GM18909 (cell line): Measurements from ENCODE around the gene HCK.

Source experiments
- ATAC-seq: cut with Tn5 transposase; IDR thresholded peaks from one replicate; pipeline ENCODE4 v1.9.1; 2021; ENCODE audit warnings: mild to moderate bottlenecking; ENCODE audit not compliant: unreplicated experiment, poor library complexity

HCK gene

DNA sequence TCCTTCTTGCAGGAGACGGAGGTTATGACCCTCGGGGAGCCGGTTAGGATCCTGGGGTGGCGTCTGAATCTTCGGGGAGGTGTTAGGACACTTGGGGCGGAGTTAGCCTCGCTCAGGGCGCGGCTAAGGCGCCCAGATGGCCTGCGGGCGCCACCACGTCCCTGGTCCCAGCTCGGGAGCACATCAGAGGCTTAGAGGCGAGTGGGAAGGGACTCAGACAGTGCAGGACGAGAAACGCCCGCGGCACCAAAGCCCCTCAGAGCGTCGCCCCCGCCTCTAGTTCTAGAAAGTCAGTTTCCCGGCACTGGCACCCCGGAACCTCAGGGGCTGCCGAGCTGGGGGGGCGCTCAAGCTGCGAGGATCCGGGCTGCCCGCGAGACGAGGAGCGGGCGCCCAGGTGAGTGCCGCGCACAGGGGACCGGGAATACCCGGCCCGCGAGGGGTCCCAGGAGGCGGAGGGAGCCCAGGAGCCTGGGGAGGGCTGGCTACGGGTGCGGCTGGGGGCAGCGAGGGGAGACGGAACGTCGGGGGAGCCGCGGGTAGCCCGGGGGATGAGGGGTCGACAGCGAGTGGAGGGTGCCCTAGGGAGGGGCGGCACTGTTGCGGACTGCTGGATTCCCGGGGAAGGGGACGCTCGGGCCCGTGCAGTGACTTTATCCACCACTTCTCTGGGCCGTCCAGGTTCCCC is at the start of gene HCK:
HCK (plus strand) TSS at position 153 of the 688 bp plus-strand sequence.
- no peak for ATAC-seq

DNA sequence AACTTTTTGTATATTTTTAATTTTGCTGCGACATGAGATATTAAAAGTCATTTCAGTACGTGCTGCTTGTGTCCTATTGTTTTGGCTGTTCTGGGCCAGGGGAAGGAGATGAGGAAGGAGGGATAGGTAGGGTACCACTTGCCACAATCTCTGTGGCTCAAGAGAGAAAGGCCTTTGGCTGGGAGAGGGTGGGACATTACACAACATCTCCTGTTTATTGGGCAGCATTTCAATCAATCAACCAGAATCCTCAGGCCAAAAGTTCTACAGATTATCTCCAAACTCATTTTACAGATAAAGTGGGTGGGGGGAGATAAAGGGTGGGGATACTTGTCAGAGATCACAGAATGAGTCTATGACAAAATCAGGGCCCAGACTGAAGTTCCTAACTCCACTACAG is 48.7 kb upstream of the HCK start:
- ATAC-seq: no peak

DNA sequence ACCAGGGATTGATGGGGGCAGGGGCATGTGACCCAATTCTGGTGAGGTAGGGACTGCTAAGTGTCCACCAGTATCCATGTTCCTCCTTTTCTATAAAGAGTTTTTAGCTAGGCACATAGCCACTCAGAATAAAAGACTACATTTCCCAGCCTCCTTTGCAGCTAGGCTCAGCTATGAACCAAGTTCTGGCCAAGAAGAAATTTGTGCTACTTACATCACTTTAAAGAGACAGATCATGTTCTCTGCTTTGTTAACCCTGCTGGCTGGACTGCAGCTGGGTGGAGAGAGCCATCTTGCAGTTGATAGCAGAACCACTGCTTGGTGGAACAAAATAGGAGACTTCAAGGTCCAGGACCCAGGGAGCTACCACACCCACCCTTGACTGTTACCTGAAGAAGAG is 47.1 kb upstream of the HCK start:
- ATAC-seq: no peak

DNA sequence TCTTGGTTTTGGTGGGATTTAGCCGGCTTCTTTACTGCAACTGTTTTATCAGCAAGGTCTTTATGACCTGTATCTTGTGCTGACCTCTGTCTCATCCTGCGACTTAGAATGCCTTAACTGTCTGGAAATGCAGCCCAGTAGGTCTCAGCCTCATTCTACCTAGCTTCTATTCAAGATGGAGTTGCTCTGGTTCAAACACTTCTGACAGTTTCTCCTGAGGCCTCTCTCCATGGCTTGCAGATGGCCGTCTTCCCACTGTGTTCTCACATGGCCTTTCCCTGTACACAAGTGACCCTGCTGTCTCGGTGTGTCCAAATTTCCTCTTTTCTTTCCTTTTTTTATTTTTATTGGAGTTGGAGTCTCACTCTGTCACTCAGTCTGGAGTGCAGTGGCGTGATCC is 46.0 kb upstream of the HCK start:
- no peak for ATAC-seq

DNA sequence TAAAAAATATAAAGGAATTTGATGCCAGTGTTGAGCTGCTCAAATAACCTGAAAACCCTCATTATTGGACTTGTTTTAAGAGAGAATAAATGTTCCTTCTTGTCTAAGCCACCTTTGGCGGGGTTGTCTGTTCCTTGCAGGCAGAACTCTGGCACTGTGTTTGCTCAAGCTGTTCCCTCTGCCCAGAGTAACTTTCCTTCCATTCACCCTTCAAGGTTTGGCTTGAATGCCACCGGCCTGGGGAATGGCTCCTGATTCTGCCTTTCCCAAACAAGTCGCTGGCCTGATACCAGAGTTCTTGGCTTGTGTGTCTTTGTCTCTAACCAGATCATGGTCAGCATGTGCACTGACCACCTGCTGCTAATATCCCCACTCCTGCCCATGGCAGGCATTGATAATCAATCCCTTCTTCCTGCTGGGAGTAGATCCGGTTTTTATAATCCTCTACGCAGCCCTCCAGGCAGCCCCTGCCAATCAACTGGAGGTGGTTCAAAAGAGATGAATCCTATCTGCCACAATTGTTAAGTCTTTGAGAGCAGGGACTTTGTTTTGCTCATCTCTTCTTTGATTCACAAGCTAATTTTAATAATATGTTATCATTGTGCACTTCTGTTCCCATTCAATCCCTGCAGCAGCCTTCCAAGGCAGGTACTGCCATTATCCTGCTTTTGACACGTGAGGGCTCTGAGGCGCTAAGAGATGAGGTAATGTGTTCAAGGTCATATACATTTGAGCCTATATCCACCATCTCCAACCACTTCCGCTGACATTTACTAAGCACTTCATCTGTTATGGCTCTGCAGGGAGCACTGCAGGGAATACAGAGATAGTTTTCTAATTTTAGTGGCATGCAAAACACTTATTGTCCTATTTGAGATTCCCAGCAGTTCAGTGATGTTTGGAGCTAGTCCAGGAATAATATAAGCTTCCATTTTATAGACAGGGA is 44.9 kb upstream of the HCK start:
- ATAC-seq: no peak

DNA sequence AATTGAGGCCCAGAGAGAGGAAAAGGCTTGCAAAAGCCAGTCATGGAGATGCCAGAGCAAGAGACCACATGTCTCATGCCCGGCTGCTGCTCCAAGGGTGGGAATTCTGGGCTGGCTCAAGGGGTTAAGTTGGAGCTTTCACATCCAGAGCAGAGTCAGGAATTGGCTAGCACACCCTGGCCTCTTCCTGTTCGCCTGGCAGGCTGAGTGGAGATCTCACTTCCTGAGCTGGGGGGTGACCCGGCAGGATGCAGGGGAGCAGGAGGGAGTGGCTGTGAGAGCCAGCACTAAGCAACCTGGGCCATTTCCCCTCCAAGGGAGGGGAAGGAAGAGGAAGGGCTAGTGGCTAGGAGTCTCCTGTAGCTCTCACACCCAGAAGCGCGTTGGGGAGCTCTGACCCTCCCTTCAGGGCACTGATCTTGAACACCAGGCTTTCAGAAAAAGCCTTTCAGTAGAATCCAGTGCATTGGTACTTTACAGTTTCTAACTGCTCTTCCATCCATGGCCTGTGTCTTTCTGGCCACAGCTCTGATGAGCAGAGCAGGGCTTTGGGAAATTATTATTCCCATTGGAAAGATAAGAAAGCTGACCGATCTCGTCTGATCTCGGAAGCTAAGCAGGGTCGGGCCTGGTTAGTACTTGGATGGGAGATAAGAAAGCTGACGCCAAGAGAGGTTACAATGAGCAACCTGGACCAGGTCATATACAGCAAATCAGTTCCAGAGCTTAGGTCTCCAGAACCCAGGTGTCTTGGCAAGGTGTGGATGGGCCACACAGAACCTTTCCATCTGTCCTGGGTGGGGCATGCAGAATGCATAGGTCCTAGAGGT is 44.0 kb upstream of the HCK start:
- no peak for ATAC-seq

DNA sequence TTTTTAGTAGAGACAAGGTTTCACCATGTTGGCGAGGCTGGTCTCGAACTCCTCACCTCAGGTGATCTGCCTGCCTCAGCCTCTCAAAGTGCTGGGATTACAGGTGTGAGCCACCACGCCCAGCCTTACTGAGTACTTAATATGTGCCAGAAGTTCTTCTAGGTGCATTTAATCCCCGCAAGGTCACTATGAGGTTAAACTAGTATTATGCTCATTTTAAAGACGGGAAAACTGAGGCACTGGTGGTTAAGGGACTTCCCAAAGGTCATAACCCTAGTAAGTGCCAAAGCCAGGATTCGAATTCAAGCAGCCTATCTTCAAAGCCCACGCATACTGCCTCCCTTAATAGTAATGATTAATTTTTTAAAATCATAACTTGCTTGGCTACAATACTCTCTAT is 42.5 kb upstream of the HCK start:
- no peak for ATAC-seq

DNA sequence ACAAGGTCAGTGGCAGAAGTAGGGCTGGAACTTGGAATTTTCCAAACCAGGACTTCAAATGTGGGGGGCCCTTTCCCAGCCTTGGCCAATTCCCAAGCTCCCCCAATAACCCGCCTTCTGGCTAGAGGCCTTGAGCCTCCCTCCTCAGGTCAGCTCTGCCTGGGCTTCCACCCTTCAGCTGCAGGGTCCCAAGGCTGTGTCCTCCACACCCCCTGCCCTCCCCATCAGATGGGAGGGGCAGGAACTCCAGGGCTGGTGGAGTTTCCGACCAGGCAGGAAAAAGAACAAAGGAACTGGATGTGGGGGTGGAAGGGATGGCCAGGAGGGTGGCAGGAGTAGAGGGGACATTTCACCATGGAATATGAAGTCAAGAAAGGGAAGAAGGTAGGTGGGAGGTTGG is 41.9 kb upstream of the HCK start, which contains the start of gene CCM2L:
CCM2L (plus strand) TSS at position 338 of the 400 bp plus-strand sequence; CDS start at position 355, 17 bp downstream.
- no peak for ATAC-seq

DNA sequence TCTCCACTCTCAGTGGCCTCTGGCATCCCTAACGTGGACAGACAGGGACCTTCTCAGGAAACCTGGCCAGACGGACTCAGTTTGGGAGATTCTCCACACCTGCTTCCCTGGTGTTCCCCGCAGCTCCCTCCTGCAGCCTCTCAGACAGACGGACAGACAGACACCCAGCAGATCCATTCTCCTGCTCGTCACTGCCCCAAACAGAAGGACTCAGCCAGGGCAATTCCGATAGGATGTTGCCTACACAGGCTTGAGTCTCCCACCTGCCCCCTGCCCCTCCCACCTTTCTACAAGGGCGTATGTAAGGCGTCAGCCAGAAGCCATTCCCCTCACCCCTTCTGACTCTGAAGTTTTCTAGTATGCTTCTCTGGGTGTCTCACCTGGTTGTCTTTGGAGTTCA is 41.4 kb upstream of the HCK start:
- no peak for ATAC-seq

DNA sequence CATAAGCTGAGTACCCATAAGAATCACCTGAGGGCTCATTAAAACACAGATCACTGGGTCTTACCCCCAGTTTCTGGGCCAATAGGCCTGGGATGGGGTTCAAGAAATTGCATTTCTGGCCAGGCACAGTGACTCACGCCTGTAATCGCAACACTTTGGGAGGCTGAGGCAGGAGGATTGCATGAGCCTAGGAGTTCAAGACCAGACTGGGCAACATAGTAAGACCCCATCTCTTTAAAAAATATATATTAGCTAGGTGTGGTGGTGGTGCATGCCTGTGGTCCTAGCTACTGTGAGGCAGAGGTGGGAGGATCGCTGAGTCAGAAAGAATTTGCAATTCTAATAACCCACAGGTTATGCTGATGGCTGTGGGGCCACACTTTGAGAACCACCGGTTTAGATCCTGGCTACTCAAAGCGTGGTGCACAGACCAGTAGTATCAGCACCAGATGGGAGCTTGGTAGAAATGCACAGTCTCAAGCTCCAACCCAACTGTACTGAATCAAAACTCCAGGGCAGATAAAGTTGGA is 39.8 kb upstream of the HCK start:
- ATAC-seq: no peak

DNA sequence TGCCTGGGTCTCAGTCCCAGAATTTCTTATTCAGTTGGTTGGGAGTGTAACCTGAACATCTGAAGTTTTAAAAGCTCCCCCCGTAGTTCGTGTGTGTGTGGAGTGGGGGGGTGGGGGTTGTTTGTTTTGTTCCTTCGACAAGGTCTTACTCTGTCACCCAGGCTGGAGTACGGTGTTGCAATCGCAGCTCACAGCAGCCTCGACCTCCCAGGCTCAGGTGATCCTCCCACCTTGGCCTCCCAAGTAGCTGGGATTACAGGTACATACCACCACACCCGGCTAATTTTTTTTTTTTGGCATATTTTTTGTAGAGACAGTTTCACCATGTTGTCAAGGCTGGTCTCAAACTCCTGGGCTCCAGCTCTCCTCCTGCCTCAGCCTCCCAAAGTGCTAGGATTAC is 38.7 kb upstream of the HCK start:
- ATAC-seq: no peak

DNA sequence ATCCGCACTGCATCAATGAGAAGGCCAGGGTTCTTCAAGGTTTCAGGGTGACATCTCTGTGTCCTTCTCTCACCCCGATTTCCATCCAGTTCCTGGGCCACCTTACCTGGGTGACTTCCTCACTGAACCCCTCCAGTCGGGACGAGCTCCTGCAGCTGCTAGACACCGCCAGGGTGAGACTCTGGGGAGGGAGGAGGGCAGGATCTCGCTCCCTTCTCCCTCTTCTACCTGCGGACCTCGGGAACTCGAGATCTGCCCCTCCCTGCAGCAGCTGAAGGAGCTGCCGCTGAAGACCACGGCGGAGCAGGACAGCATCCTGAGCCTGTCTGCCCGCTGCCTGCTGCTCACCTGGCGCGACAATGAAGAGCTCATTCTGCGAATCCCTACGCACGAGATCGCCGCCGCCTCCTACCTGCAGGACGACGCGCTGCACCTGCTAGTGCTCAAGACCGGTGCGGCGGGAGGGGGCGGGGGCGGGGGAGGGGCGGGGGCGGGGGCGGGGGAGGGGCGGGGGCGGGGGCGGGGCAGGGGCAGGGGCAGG is 34.3 kb upstream of the HCK start:
- no peak for ATAC-seq

DNA sequence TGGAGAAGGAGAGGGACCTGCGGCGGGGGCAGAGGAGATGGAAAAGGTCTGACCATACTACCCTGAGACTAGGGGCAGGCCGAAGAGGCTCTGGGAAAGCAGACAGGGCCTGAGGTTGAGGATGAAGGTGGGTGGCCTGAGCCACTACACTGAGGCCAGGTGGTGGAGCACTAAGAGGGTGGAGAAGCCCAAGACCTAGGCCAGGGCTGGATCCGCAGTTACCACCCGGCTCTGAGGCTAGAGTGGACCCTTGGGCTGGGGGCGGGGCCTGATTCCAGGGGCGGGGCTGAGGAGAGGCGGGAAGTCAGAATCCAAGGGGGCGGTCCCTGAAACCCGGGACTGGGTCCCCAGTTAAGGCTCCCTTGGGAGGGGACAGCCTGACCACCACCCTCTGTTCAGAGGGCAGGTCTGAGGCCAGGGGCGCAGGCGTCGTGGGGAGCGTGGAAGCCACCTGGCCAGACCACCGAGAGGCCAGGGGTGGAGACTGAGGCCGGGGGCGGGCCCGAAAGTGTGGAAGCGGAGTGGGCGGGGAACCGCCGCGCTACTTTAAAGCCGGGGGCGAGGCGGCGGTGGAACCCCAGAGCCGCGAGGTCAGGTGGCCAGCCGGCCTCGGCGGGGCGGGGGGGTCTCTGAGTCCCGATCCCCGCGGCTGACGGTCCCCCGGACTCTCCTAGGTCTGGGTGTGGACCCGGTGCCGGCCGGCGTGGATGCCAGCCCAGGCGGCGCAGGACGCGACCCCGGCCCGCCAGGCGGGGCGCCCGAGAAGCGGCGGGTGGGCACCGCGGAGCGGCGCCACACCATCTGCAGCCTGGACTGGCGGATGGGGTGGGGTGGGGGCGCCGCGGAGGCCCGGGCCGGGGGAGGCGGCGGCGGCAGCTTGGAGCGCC is 33.5 kb upstream of the HCK start:
- ATAC-seq: no peak

DNA sequence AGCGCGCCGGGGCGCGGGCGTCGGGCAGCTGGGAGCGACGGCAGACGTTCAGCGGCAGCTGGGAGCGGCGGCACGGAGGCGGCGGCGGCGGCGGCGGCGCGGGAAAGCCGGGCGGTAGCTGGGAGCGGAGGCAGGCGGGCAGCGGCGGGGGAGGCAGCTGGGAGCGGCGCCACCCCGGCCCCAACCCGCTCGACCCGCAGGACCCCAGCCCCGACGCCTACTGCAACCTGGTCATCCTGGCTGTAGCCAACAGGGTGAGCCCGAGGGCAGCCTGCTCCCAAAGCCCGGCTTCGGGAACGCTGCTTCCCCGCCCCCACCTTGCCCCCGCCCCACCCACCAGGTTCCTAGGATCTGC is 32.9 kb upstream of the HCK start:
- no peak for ATAC-seq

DNA sequence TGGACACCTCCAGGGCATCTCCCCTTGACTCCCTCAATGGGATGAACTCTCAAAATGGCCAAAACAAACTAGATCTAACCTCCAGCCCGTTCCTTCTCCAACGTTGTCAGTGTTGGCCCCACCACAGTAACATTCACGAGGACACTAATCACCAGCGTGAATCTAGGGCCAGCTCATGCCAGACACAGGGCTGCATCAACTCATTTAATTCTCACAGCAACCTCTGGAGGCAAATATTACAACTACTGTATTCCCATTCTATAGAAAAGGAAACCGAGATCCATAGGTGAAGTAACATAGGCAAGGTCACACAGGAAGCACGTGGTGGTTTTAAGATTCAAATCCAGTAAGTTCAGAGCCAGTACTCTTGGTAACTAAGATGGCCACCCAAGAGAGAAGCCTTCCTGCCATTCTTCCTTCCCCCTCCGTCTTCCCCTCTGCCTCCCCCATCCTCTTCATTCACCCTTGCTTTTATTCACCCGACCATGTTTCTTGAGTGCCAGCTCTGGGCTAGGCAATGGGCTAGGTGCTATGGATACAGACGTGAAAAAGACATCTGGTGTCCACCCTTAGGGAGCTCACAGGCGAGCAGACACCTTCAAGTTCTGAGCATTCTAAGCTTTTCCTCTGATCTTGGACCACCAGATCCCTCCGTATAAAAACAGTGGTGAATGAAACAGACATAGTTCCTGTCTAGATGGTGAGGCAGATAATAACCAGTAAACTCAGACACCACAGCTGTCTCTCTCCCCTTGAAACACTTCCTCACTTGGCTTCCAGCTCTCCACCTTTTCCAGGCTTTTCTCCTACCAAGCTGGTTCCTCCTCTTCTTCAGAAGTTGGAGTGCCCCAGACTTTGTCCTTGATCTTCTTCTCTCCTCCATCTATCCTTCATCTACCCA is 32.2 kb upstream of the HCK start:
- no peak for ATAC-seq

DNA sequence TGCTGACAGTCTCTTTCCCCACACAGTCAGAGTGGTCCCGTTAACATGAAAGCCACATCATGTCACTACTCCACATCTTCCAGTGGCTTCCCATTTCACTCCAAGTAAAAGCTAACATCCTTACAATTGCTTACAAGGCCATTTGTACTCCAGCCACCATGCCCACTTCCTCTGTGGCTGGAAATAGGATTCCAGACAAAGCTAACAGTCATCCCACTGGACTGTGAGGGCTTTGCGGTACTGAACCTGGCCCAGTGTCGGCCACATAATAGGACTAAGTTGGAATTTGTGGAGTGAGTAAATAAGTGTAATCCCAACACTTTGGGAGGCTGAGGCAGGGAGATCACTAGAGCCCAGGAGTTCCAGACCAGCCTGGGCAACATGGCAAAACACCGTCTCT is 31.0 kb upstream of the HCK start:
- no peak for ATAC-seq

DNA sequence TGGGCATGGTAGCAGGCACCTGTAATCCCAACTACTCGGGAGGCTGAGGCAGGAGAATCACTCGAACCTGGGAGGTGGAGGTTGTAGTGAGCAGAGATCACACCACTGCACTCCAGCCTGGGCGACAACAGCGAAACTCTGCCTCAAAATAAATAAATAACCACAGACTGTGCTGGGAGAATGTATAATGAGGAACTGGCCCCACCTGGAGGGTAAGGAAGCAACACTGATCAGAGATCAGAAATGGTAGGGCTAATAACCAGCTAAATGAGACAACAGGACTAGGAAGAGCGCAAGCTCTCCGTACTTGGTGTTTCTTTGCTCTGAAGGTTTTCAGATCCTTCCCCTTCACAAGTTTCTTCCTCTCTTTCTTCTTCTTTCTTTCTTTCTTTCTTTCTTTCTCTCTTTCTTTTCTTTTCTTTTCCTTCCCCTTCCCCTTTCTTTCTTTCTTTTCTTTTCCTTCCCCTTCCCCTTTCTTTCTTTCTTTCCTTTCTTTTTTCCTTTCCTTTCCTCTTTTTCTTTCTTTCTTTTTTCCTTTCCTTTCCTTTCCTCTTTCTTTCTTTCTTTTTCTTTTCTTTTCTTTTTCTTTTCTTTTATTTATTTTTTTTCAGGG is 27.3 kb upstream of the HCK start:
- no peak for ATAC-seq

DNA sequence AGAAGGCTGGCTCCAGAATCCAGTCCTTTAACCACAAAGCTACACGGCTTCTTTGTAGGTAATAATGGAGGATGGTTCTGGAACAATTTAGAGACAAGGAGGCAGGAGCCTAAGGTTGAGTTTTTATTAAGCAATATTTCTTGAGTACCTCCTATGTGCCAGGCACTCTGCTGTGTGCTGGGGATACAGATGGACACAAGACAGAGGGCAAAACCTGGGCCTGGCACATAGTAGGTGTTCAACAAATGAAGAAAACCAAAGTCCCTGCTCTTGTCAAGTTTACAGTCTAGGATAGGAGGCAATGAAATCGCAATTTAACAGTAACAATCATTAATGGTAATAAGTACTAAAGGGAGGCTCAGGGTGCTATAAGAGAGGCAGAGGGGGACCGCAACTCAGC is 24.4 kb upstream of the HCK start:
- ATAC-seq: no peak
